Eye (tissue), 1 donor: ENCODE results near the gene ZNF618.

Source experiments
- DNase-seq: peaks from one replicate; pipeline ENCODE4 v3.0.0-alpha.2; 2015

ZNF618 gene

GRCh38 chr9:113876151-113876992 lies at the start of gene ZNF618:
Gene ZNF618, plus strand, starts transcription at chr9:113876309. Its CDS starts 72 bp downstream, at chr9:113876381.
- DNase-seq, result peak; percentile 72

- no peak for DNase-seq
Measured at GRCh38 chr9:113828221-113828620, 47.9 kb upstream of the ZNF618 start.

GRCh38 chr9:113837334-113837733 lies 38.8 kb upstream of the ZNF618 start:
- DNase-seq, result no peak

- DNase-seq, result no peak
Measured at GRCh38 chr9:113842086-113842485, 34.0 kb upstream of the ZNF618 start.

GRCh38 chr9:113844466-113844865 lies 31.6 kb upstream of the ZNF618 start:
- no peak for DNase-seq

- no peak for DNase-seq
Measured at GRCh38 chr9:113851359-113851758, 24.8 kb upstream of the ZNF618 start.

- DNase-seq, result no peak
Measured at GRCh38 chr9:113851873-113852272, 24.2 kb upstream of the ZNF618 start.

- no peak for DNase-seq
Measured at GRCh38 chr9:113853333-113853732, 22.8 kb upstream of the ZNF618 start.

- DNase-seq, result no peak
Measured at GRCh38 chr9:113854310-113854709, 21.8 kb upstream of the ZNF618 start.

GRCh38 chr9:113857875-113858274 lies 18.2 kb upstream of the ZNF618 start:
- DNase-seq, result peak; percentile 20

- no peak for DNase-seq
Measured at GRCh38 chr9:113858282-113858681, 17.8 kb upstream of the ZNF618 start.

- DNase-seq, result no peak
Measured at GRCh38 chr9:113863345-113863744, 12.8 kb upstream of the ZNF618 start.

- DNase-seq, result peak; percentile 69
Measured at GRCh38 chr9:113868501-113868900, 7.6 kb upstream of the ZNF618 start.

- no peak for DNase-seq
Measured at GRCh38 chr9:113872485-113873143, 3.5 kb upstream of the ZNF618 start.

- DNase-seq, result no peak
Measured at GRCh38 chr9:113873446-113873845, 2.7 kb upstream of the ZNF618 start.

- DNase-seq, result no peak
Measured at GRCh38 chr9:113873926-113874325, 2.2 kb upstream of the ZNF618 start.

GRCh38 chr9:113875459-113876150 lies 504 bp upstream of the ZNF618 start:
- peak; percentile 66 for DNase-seq

- DNase-seq, result no peak
Measured at GRCh38 chr9:113876993-113877368, 872 bp downstream of the ZNF618 start.

- peak; percentile 37 for DNase-seq
Measured at GRCh38 chr9:113879318-113879717, 3.2 kb downstream of the ZNF618 start.

GRCh38 chr9:113879911-113880310 lies 3.8 kb downstream of the ZNF618 start:
- no peak for DNase-seq

- DNase-seq, result no peak
Measured at GRCh38 chr9:113882181-113882580, 6.1 kb downstream of the ZNF618 start.

GRCh38 chr9:113882636-113883164 lies 6.6 kb downstream of the ZNF618 start:
- no peak for DNase-seq
